Stimulated activated naive CD8-positive, alpha-beta T cell treated with anti-CD3 and anti-CD28 coated beads, Interleukin-15, Interleukin-2, amounts not matched to agents 100 ng/mL and 50 ng/mL, for 24 hours (primary cell): ENCODE results near the gene LENG9.
"Not testable (repeated sequence)": the region's sequence is repeated elsewhere in the genome, so short reads cannot be mapped to it uniquely, and the experiment has no call there.

Experiments
- H3K27ac Mint-ChIP-seq: one replicate; pipeline ENCODE4 v1.8.0; 2021; ENCODE audit warnings: mild to moderate bottlenecking, mixed read lengths
- H3K27me3 Mint-ChIP-seq: one replicate; pipeline ENCODE4 v1.8.0; 2021; ENCODE audit warnings: mixed read lengths
- H3K36me3 Mint-ChIP-seq: one replicate; pipeline ENCODE4 v1.8.0; 2021; ENCODE audit warnings: low read depth, mixed read lengths
- H3K4me1 Mint-ChIP-seq: one replicate; pipeline ENCODE4 v1.8.0; 2021; ENCODE audit warnings: low read depth, mixed read lengths
- H3K4me3 Mint-ChIP-seq: one replicate; pipeline ENCODE4 v1.8.0; 2021; ENCODE audit warnings: mild to moderate bottlenecking, mixed read lengths
- H3K9me3 Mint-ChIP-seq: one replicate; pipeline ENCODE4 v1.8.0; 2021; ENCODE audit warnings: mixed read lengths

LENG9 gene

DNA sequence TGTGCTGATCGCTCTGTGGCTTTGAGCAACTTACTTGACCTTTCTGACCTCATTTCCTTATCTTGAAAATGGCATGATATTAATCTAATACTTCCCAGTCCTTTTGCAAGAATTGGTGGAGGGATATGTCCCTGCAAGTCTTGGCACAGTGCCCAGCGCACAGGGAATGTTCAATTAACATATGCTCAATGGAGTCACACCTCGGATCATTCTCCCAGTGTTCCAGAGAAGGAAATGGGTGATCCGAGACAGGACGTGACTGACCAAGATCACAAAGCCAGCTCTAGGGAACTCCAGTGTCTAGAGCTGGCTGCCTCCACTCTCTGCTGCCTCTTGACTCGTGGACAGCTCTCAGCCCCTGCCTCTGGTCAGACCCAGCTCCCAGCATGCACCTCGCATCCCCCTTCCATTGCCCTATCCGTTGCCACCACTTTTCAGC is 5.9 kb upstream of the LENG9 start:
- Mint-ChIP-seq H3K27ac (no peak overlapping the region), H3K4me1 (peaks cover 18% of the 10 kb centered on the region), H3K36me3 (no peaks in the 10 kb centered on the region), H3K9me3 (no peaks in the 10 kb centered on the region), H3K4me3 (no peak overlapping the region), H3K27me3 (peaks cover 45% of the 10 kb centered on the region)

- Mint-ChIP-seq H3K27me3 (peaks cover 32% of the 10 kb centered on the region), H3K4me1 (peaks cover 33% of the 10 kb centered on the region), H3K4me3 (peak overlapping the region; percentile 39)
- not testable (repeated sequence) for H3K36me3 Mint-ChIP-seq, H3K9me3 Mint-ChIP-seq, H3K27ac Mint-ChIP-seq
Measured at GRCh38 chr19:54466110-54466480, 2.5 kb upstream of the LENG9 start.

- H3K27me3 Mint-ChIP-seq = peaks cover 27% of the 10 kb centered on the region
- no peak overlapping the region for H3K27ac Mint-ChIP-seq
- H3K36me3 Mint-ChIP-seq = peaks cover 9% of the 10 kb centered on the region
- peaks cover 28% of the 10 kb centered on the region for H3K4me1 Mint-ChIP-seq
- no peaks in the 10 kb centered on the region for H3K9me3 Mint-ChIP-seq
- H3K4me3 Mint-ChIP-seq = peak overlapping the region; percentile 39
Measured at GRCh38 chr19:54465426-54466109, 2.0 kb upstream of the LENG9 start.

- Mint-ChIP-seq H3K27me3 (peaks cover 20% of the 10 kb centered on the region), H3K9me3 (no peaks in the 10 kb centered on the region), H3K4me3 (peak overlapping the region; percentile 86), H3K27ac (peak overlapping the region; percentile 95), H3K4me1 (peaks cover 22% of the 10 kb centered on the region), H3K36me3 (peaks cover 10% of the 10 kb centered on the region)
Measured at GRCh38 chr19:54464630-54465425, 1.2 kb upstream of the LENG9 start.

DNA sequence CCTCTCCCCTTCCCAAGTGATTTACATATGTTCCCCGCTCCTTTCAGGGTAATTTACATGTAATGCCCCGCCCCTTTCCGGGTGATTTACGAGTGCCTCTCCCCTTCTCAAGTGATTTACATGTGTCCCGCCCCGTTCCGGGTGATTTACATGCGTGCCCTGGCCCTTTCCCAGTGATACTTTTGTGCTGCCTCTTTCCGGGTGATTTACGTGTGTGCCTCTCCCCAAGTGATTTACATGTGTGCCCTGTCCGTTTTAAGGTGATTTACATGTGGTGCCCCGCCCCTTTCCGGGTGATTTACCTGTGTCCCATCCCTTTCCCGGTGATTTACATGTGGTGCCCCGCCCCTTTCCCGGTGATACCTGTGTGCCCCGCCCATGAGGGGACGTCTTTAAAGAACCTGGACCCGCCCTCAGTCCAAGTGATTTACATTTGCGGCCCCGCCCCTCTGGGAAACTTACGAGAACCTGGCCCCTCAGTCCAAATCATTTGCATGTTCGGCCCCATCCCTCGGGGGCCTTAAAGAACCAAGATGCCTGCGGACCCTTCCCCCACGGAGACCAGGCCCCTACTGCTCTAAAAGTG is 559 bp upstream of the LENG9 start:
- Mint-ChIP-seq H3K4me1 (peaks cover 27% of the 10 kb centered on the region), H3K4me3 (peak overlapping the region; percentile 86), H3K36me3 (peaks cover 15% of the 10 kb centered on the region), H3K27me3 (peaks cover 14% of the 10 kb centered on the region), H3K27ac (peak overlapping the region; percentile 95), H3K9me3 (no peaks in the 10 kb centered on the region)

- peaks cover 34% of the 10 kb centered on the region for H3K4me1 Mint-ChIP-seq
- peaks cover 6% of the 10 kb centered on the region for H3K27me3 Mint-ChIP-seq
- H3K4me3 Mint-ChIP-seq = peak overlapping the region; percentile 86
- H3K9me3 Mint-ChIP-seq = no peaks in the 10 kb centered on the region
- H3K27ac Mint-ChIP-seq = peak overlapping the region; percentile 78
- H3K36me3 Mint-ChIP-seq = peaks cover 27% of the 10 kb centered on the region
Measured at GRCh38 chr19:54462655-54463530, 685 bp downstream of the LENG9 start.

- H3K36me3 Mint-ChIP-seq = peaks cover 30% of the 10 kb centered on the region
- H3K27ac Mint-ChIP-seq = peak overlapping the region; percentile 78
- peaks cover 34% of the 10 kb centered on the region for H3K4me1 Mint-ChIP-seq
- H3K4me3 Mint-ChIP-seq = peak overlapping the region; percentile 72
- peaks cover 4% of the 10 kb centered on the region for H3K27me3 Mint-ChIP-seq
- H3K9me3 Mint-ChIP-seq = no peaks in the 10 kb centered on the region
Measured at GRCh38 chr19:54462047-54462654, 1.4 kb downstream of the LENG9 start.

- Mint-ChIP-seq H3K27me3 (peaks cover 4% of the 10 kb centered on the region), H3K4me3 (peak overlapping the region; percentile 72), H3K9me3 (no peaks in the 10 kb centered on the region), H3K27ac (peak overlapping the region; percentile 78), H3K36me3 (peaks cover 30% of the 10 kb centered on the region), H3K4me1 (peaks cover 34% of the 10 kb centered on the region)
Measured at GRCh38 chr19:54461613-54462012, 2.0 kb downstream of the LENG9 start.

DNA sequence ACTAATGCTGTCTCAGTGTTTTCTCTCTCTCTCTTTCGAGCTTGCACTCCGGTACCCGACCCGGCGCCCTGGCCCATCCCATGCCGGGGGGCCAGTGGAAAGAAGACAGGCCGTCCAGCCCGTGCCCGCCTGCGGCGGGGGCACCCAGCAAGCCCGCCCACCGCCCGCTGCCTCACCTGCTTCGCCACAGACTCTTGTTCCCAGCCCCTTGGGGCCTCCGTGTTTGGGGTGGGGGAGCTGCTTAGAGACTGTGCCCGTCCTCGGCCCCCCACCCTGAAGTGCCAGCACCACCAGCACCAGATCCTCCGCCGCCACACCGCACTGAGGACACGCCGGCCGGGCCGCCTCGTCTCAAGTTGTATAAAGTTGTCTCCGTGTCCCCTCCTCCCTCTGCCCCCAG is 2.4 kb downstream of the LENG9 start:
- Mint-ChIP-seq H3K4me3 (peak overlapping the region; percentile 72), H3K36me3 (peaks cover 32% of the 10 kb centered on the region), H3K27me3 (peaks cover 4% of the 10 kb centered on the region), H3K9me3 (no peaks in the 10 kb centered on the region), H3K27ac (peak overlapping the region; percentile 78), H3K4me1 (peaks cover 34% of the 10 kb centered on the region)

GRCh38 chr19:54460230-54461005 is 3.2 kb downstream of the LENG9 start:
- Mint-ChIP-seq H3K9me3 (no peaks in the 10 kb centered on the region), H3K27me3 (no peaks in the 10 kb centered on the region), H3K36me3 (peaks cover 34% of the 10 kb centered on the region), H3K4me3 (no peak overlapping the region), H3K4me1 (peaks cover 34% of the 10 kb centered on the region), H3K27ac (peak overlapping the region; percentile 4)

- H3K36me3 Mint-ChIP-seq = peaks cover 41% of the 10 kb centered on the region
- no peaks in the 10 kb centered on the region for H3K27me3 Mint-ChIP-seq
- H3K27ac Mint-ChIP-seq = peak overlapping the region; percentile 87
- H3K9me3 Mint-ChIP-seq = no peaks in the 10 kb centered on the region
- H3K4me3 Mint-ChIP-seq = no peak overlapping the region
- H3K4me1 Mint-ChIP-seq = peaks cover 31% of the 10 kb centered on the region
Measured at GRCh38 chr19:54459282-54460229, 4.0 kb downstream of the LENG9 start.

DNA sequence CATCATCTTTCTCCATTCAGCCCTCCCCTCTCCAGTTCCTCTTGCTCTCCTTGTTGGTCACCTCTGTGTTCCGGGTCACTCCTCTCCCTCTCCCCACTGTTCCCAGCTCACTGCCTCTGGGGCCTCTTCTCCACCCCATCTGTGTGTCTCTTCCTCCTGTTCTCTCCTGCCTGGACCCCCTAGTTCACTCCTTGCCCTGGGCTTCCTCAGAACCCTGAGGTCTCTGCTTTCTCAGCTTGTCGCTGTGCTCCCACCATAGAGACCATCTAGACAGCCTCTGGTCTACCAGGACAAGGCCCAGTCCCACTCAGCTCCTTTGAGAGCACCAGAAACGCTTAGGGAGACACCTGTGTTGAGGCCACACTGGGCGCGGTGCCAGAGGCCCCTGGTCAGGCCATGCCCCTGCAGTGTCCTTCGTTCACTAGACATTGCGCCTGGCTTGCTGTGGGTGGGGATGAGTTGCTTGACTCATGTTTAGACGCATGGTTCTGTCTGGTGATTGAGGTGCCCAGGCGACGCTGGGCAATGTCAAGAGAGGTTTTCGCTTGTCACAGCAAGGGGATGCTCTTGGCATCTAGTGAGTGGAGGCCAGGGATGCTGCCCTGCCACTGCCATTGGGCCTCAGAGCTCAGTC is 4.8 kb downstream of the LENG9 start:
- no peaks in the 10 kb centered on the region for H3K9me3 Mint-ChIP-seq
- no peak overlapping the region for H3K4me3 Mint-ChIP-seq
- H3K27me3 Mint-ChIP-seq = no peaks in the 10 kb centered on the region
- H3K27ac Mint-ChIP-seq = no peak overlapping the region
- peaks cover 23% of the 10 kb centered on the region for H3K4me1 Mint-ChIP-seq
- H3K36me3 Mint-ChIP-seq = peaks cover 46% of the 10 kb centered on the region
